Activated T-cell treated with anti-CD3 and anti-CD28 coated beads, Interleukin-2, amount 50 U/mL, for 4 hours (primary cell): ENCODE results near the gene EVX2. TPM values are rescaled to one million over a fixed set of nuclear protein-coding genes. Genes with fewer than 3 reads are reported as not detected.

ENCODE experiments used
- ATAC-seq, 2 donors: fragments of 200-7000 bp; cut with Tn5 transposase; one replicate each; pipeline ENCODE4 v1.10.0; 2021
- DNase-seq: peaks from one replicate; pipeline ENCODE4 v3.0.0-alpha.2; 2020
- H3K27me3 Mint-ChIP-seq: one replicate; pipeline ENCODE4 v1.8.0; 2021; ENCODE audit warnings: low read depth, mixed read lengths
- H3K36me3 Mint-ChIP-seq: one replicate; pipeline ENCODE4 v1.8.0; 2022; ENCODE audit warnings: mixed read lengths; ENCODE audit not compliant: insufficient read depth
- H3K4me1 Mint-ChIP-seq: one replicate; pipeline ENCODE4 v1.8.0; 2021; ENCODE audit warnings: low read depth, mixed read lengths
- H3K4me3 Mint-ChIP-seq: one replicate; pipeline ENCODE4 v1.8.0; 2021; ENCODE audit warnings: mild to moderate bottlenecking, moderate library complexity, mixed read lengths
- H3K9me3 Mint-ChIP-seq: one replicate; pipeline ENCODE4 v1.8.0; 2021; ENCODE audit warnings: mixed read lengths
- total RNA-seq, 3 donors: library from RNA; stranded (reverse); gene quantifications; one replicate each; pipeline ENCODE4 v1.2.1, GENCODE V29; 2021

The EVX2 gene
- total RNA-seq, 3 donors from 2014 or later: not detected

DNA sequence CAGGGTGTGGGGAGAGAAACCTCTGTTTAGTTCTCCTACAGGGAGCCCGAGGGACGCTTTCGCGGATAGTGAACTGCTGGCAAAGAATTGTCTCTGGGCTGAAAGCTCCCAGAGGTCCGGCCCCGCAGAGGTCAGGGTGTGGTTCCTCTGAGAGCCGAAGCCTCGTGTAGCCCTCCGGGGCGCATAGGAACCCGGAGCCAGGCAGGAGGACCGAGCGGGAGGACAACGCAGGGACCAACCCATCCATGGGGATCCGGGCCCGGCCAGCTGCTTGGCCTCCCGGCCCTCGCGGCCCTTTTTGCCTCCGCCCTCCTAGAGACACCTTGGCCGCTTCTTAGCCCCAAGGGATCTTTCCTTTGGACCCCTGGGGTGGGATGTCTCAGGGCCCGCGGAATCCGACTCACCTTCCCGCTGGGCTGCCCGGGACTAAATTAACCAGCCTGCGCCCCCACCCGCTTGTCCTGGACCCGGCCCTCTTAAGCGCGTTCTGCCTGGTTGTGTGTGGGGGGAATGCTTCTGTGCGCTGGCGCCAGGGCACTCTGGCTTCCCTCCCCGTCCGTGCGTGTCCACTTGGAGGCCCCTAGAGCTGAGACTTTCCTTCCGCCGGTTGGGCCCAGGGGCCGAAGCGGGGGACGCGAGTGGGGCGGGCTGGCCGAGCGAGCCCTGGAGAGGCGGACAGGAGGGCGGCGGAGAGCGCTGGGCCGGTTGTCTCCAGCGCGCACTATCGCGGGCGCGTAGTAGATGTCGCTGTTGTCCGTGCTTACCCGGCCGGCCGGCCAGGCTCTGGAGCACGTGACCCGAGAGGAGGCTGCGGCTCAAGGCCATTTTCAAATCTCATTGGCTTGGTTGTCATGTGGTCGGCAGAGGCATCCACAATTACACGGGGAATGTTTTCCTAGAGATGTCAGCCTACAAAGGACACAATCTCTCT lies 32.4 kb upstream of the EVX2 start, which contains the start of gene HOXD10:
Gene HOXD10, plus strand, starts transcription at position 896 of the 931 bp plus-strand sequence. CDS start 56 bp downstream, outside the sequence.
- ATAC-seq: no peak
- Mint-ChIP-seq H3K36me3 (peaks cover 1% of the 10 kb centered on the region), H3K9me3 (peaks cover 7% of the 10 kb centered on the region), H3K4me1 (peaks cover 3% of the 10 kb centered on the region), H3K4me3 (no peak within 1 kb of the TSS), H3K27me3 (peaks cover 94% of the 10 kb centered on the region)
- DNase-seq: no peak

DNA sequence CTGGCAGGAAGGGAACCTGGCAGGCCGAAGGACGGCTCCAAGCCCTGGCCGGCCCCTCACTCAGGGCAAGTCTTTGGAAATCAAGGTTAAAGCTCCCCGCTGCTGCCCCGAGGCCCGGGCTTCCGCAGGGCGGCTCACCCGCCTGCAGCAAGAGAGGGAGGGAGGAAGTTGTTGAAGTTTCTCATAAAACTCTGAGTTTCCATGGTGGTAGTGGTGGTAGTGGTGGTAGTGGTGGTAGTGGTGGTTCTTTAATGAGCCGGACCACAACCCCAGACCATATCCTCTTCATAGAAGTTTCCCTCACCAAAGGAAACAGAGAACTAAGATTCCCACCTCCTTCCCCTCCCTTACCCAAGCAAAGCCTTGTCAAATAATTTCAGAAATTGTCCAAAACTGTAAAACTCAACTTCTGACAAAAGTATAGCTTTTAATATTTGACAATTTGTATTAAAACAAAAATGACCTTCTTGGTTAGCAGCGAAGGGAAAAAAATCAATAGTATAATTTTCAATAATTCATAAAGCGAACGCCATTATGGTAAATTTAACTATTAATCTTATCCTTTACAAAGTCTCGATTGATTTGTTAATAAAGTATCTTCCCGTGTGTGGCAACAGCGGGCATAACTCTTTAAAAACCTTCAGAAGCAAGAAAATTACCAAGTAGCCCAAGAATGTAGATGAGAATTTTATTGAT lies 31.3 kb upstream of the EVX2 start:
- no peak for ATAC-seq
- H3K36me3 Mint-ChIP-seq: peaks cover 1% of the 10 kb centered on the region
- H3K4me3 Mint-ChIP-seq: no peak overlapping the region
- DNase-seq: no peak
- peaks cover 94% of the 10 kb centered on the region for H3K27me3 Mint-ChIP-seq
- H3K4me1 Mint-ChIP-seq: peaks cover 4% of the 10 kb centered on the region
- peaks cover 7% of the 10 kb centered on the region for H3K9me3 Mint-ChIP-seq

DNA sequence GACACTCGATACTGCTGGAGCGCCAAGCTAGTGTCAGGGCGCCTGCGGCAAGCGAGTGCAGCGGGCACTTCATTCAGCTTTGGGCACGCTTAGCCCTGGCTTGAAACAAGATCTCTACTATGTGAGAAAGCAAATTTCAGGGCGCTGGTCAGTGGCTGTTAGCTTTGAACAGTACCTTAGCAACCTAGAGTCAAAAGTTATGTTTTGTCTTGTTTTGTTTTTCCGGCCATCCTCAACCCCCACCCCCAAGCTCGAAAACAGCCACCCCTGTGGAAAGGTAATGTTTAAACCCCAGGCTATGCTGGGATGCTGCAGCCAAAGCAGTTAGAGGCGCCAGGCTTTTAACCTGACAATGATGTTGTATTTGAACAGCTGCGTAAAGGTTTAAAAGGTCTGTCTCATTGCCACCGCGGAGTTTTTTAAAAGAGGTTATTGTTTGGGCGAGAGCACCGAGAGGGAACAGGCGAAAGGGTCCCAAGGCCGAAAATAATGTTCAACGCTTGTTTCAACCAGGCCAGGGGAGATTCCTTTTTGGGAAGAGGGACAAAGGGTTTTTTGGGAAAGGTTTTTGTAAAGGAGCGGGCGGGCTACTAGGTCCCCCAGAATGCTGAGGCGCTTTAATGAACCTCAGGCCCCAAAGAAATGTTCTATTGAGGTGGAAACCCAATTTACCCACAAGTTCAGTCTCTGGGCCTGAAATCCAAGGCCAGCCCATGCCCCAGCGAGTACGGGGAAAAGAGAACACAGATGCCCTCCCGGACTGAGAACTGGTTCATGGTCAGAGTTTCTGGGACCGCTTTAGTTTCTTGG lies 30.6 kb upstream of the EVX2 start:
- H3K4me3 Mint-ChIP-seq: no peak overlapping the region

DNA sequence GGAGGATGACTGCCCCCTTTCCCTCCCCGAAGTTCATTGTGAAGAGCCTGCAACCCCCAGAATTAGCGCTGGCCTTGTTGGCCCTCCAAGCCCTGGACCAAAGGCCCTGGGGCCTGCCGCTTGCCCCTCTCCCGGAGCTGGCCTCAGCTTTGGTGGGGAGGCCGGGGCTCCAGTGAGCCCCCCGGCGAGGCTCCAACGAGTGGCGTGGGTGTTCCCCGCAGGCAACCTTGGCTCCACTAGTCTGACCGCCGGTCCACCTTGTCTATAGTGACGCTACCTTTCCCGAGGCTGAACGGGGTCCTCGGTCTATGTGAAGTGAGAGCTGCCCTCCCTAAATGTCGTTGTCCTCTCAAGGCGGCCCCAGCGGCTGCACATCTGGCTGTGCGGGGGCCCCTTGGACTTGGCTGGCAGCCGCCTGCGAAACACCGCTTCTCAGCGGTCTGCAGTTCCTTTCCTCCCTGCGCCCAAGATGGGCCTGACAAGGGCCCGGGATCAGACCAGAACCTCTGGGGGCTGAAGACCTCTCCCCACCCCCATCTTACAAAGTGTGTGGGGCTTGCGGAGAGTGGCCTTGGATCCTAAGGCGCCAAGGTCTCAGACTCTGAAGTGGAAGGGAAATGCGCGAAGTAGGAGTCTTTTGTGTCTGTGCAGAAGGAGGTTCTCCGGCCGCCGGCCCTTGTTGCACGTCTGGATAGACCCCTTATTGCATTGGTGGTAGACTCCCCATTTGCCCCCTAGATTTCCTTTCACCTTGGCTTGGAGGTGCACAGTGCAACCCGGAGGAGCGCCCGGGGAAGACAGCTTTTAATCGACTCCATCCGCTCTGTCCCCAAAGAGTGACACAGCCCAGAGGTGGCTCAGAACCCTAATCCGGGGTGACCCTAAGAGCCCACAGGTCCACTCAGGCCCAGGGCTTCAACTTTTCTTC lies 28.9 kb upstream of the EVX2 start:
- Mint-ChIP-seq H3K36me3 (no peaks in the 10 kb centered on the region), H3K9me3 (peaks cover 8% of the 10 kb centered on the region), H3K4me1 (peaks cover 3% of the 10 kb centered on the region), H3K4me3 (no peak overlapping the region), H3K27me3 (peaks cover 90% of the 10 kb centered on the region)
- DNase-seq: no peak
- no peak for ATAC-seq

More for the DNA sequence above, 30.6 kb upstream of the EVX2 start:
- Mint-ChIP-seq H3K36me3 (peaks cover 1% of the 10 kb centered on the region), H3K27me3 (peaks cover 94% of the 10 kb centered on the region), H3K9me3 (peaks cover 11% of the 10 kb centered on the region), H3K4me1 (peaks cover 4% of the 10 kb centered on the region)
- ATAC-seq (no peak), DNase-seq (no peak)

DNA sequence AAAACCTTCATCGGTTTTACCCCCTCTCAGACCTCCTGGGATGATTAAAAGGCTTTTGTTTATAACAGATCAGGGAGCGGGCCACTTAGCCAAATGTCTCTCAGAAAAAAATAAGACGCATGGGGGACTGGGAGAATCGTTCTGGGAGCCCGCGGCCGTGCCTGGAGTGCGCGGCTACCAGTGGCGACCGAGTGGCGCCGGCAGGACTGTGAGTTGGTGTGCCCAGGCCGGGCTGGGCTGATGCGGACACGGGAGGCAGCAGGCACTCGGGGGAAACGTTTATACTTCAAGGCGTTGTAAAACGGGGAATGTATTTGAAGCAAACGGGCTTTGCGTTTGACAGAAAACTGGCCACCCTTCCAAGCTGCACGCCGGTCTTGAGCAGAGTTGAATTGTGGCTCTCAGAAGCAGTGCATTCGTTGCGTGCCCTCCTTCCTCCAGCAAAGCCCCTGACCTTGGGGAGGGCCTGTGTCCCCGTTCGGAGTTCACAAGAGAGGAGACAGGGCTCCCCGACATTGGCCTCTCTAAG lies 28.1 kb upstream of the EVX2 start:
- no peak for ATAC-seq
- peaks cover 7% of the 10 kb centered on the region for H3K9me3 Mint-ChIP-seq
- no peak overlapping the region for H3K4me3 Mint-ChIP-seq
- H3K36me3 Mint-ChIP-seq: no peaks in the 10 kb centered on the region
- peaks cover 6% of the 10 kb centered on the region for H3K4me1 Mint-ChIP-seq
- peaks cover 89% of the 10 kb centered on the region for H3K27me3 Mint-ChIP-seq
- DNase-seq: no peak

DNA sequence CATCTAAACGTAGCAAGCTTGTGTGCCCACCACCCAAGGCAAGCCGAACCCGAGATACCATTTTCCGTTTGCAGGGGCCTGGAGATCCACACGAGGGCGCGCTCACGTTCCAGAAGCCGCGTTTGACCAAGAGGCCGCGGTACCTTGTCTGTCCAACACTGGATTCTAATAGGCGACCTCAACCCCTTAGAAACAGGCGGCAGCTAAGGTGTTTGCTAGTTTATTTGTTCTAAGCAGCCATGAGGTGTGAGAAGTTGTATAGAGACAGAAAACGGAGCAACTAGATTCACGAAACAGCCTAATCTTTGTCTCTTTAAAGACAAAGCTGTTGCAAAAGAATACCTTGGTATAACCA lies 27.5 kb upstream of the EVX2 start:
- ATAC-seq: no peak
- peaks cover 4% of the 10 kb centered on the region for H3K9me3 Mint-ChIP-seq
- peaks cover 9% of the 10 kb centered on the region for H3K4me1 Mint-ChIP-seq
- peaks cover 85% of the 10 kb centered on the region for H3K27me3 Mint-ChIP-seq
- no peaks in the 10 kb centered on the region for H3K36me3 Mint-ChIP-seq
- no peak for DNase-seq
- no peak overlapping the region for H3K4me3 Mint-ChIP-seq

DNA sequence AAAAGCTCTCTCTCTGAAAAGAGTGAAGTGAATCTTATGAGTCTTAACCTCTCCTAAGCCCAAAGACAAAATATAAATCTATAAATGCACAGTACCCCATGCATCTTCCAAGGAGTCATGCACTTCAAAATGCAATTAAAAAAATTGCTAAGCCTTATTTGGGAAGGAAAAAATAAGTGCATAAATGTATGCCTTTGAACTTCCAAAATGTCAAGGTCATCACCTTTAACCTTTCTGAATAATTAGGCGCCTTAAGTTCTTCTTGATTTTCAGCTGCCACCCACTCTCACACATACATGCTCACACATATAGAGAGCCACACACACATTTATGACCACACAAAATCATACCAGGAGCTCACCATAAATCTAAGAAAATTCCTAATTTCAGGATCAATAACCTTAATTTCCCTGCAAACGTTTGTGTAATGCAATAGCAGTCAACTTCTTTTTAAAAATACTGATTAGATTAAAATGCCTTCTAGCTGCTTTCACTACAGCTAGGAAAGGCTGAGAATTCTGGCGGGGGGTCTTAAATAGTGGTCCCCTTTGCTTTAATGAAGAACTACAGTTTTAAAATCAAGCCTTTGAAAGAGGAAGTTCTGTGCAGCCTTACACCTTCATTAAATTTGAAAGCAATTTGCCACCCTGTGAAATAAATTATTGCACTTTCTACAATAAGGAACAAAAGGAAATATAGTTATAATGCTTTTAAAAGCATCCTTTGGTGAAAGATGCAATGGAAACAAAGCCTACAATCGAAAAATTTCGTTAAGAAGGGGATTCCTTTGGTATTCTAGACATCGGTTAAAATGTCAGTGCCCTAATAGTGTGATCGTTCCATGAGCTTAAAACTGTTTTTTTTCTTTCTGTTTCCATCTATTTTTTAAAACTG lies 26.9 kb upstream of the EVX2 start:
- no peak for DNase-seq
- H3K9me3 Mint-ChIP-seq: peaks cover 4% of the 10 kb centered on the region
- ATAC-seq: no peak
- peaks cover 86% of the 10 kb centered on the region for H3K27me3 Mint-ChIP-seq
- no peak overlapping the region for H3K4me3 Mint-ChIP-seq
- H3K4me1 Mint-ChIP-seq: peaks cover 14% of the 10 kb centered on the region
- no peaks in the 10 kb centered on the region for H3K36me3 Mint-ChIP-seq

DNA sequence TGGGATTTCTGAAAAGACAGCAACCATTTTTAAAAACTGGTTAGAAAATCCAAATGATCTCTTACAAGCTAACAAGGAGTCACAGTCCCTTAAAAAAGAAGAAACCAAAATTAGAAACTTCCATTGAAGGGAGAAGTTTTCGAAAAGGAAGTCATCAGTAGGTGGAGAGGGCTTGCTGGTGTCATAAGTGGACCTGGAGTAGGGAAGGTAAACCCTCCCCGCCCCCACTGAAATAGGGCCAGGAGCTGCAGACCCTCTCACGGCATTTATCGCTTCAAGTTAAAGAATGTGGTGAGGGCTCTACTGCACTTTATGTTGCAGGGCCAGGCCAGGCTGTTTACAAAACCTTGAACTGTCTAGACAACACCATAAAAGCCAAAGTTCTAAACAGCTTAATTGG lies 26.2 kb upstream of the EVX2 start:
- Mint-ChIP-seq H3K4me1 (peaks cover 16% of the 10 kb centered on the region), H3K4me3 (no peak overlapping the region), H3K27me3 (peaks cover 86% of the 10 kb centered on the region), H3K9me3 (peaks cover 4% of the 10 kb centered on the region), H3K36me3 (no peaks in the 10 kb centered on the region)
- no peak for DNase-seq
- no peak for ATAC-seq

DNA sequence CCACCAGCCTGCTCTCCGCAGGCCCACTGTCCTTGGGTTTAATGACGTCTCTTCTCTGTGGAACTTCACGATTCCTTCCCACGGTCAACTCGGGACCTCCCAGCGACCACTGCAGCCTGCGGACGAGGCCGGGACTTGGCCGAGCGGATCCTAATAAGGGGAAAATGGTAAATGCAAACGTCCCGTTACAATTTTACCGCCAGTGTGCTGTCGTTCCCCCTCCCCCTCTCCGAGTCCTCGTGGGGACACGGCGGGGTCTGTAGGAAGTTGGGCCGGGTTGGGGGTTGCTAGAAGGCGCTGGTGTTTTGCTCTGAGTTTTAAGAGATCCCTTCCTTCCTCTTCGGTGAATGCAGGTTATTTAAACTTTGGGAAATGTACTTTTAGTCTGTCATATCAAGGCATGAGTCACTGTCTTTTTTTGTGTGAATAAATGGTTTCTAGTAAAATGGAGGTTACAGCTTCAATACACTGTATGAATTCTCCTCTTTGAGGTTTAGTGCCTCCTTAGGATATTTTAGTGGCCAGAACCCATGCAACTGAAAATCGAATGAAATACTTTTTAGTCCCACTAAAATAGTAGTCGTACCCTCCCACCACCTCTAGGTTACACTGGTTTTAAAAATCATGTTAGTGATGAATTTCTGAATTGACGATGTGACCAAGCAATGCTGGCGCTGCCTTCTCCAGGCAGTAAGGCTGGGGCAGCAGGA lies 25.6 kb upstream of the EVX2 start:
- H3K36me3 Mint-ChIP-seq: no peaks in the 10 kb centered on the region
- peaks cover 16% of the 10 kb centered on the region for H3K4me1 Mint-ChIP-seq
- H3K9me3 Mint-ChIP-seq: peaks cover 4% of the 10 kb centered on the region
- peaks cover 86% of the 10 kb centered on the region for H3K27me3 Mint-ChIP-seq
- no peak for ATAC-seq
- DNase-seq: no peak
- no peak overlapping the region for H3K4me3 Mint-ChIP-seq

DNA sequence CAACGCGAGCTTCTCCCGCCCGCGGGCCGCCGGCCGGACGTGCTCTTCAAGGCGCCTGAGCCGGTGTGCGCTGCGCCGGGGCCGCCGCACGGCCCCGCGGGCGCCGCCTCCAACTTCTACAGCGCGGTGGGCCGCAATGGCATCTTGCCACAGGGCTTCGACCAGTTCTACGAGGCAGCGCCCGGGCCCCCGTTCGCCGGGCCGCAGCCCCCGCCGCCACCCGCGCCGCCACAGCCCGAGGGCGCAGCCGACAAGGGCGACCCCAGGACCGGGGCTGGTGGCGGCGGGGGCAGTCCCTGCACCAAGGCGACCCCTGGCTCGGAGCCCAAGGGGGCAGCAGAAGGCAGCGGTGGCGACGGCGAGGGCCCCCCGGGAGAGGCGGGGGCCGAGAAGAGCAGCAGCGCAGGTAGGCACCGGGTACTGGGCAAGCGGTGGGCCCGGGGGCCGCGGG lies 24.0 kb upstream of the EVX2 start:
- H3K4me1 Mint-ChIP-seq: peaks cover 16% of the 10 kb centered on the region
- no peak overlapping the region for H3K4me3 Mint-ChIP-seq
- no peak for DNase-seq

DNA sequence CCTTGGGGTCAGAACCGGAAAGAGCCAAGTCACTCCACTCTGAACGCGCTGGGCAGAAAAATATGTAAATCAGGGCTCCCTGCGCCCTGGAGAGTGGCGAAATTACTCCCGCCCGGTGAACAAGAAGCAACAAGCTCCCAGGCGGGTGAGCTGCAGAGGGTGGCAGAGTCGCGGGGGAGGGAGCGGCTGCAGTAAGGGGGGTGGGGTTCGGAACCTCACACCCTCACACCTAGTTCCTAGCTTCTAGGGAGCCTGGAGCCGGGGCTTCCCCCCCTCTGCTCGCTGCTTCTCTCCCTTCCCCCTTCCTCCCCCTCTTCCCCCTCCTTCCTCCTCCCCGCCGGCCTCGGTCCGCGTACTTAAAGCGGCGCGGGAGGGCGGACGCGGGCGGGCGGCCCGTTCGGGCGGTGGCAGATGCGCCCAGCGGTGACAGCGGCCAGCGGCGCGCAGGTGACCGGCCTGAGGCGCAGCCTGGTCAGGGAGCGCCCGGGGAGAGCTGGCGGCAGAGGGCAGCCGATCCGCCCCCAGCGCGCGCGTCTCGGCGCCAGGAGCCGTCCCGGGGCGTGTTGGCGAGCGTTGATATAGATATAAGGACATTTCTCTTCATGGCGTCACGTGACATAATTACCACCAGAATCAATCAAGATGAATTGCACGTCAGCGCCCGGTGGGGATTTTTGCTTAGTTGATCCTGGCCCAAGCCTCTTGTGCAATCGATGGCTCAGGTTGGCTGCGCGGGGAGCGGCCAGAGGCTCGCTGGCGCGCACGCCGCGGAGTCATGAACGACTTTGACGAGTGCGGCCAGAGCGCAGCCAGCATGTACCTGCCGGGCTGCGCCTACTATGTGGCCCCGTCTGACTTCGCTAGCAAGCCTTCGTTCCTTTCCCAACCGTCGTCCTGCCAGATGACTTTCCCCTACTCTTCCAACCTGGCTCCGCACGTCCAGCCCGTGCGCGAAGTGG lies 23.1 kb upstream of the EVX2 start, which contains the start of gene HOXD11:
Gene HOXD11, plus strand, starts transcription at position 700 of the 959 bp plus-strand sequence. Its CDS starts 76 bp downstream, at position 776.
- no peaks in the 10 kb centered on the region for H3K36me3 Mint-ChIP-seq
- H3K27me3 Mint-ChIP-seq: peaks cover 85% of the 10 kb centered on the region
- ATAC-seq: peak; percentile 25 to 36
- H3K9me3 Mint-ChIP-seq: peaks cover 4% of the 10 kb centered on the region
- H3K4me1 Mint-ChIP-seq: peaks cover 16% of the 10 kb centered on the region
- peak within 1 kb of the TSS; percentile 54 for H3K4me3 Mint-ChIP-seq
- DNase-seq: no peak

More for the DNA sequence above, 24.0 kb upstream of the EVX2 start:
- H3K27me3 Mint-ChIP-seq: peaks cover 85% of the 10 kb centered on the region
- ATAC-seq: no peak
- no peaks in the 10 kb centered on the region for H3K36me3 Mint-ChIP-seq
- H3K9me3 Mint-ChIP-seq: peaks cover 4% of the 10 kb centered on the region
